ENCODE measurements around the gene ZGLP1.
A peak's percentile ranks its signal among the peaks of the same experiment; 100 is the strongest.
"Not testable (repeated sequence)": the region's sequence is repeated elsewhere in the genome, so short reads cannot be mapped to it uniquely, and the experiment has no call there.

Gene ZGLP1

DNA sequence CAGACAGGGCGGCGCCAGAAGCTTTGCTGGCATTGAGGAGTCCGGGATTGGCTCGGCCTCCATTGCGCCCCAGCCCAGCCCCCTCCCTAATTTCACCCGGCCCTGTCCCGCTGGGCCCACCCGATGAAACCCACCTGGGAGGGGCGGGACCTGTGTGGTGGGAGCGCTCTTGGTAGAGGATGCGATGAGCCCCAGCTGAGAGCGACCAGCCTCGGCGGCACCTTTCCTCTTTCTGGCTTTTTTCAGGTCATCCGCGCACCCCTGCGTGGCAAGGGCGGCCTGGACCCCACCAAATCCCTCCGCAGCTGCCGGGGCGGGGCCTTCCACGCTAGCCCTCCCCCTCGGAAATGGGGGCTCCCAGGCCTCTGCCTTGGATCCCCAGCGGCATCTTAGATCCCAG is at the start of gene ZGLP1:
ZGLP1 (minus strand) TSS at position 393 of the 400 bp plus-strand sequence.
- DNase-seq, result no peak

DNA sequence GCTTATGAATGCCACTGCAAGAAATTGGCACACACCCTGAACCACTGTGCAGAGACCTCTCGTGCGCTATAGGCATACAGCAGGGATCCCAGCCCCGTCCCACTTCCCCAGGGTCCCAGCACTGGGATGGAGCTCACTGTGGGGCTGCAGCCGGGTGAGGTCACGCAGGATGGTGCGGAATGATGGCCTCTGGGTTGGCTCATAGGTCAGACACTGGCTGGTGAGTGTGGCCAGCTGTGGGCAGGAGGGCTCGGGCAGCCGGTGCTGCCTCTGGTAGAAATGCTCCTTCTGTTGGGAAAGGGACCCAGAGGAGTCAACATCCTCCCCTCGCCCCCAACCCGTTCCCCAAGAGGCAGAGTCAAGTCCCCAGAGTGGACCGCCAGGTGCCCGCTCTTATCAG is 46.8 kb upstream of the ZGLP1 start:
- no peak for DNase-seq

GRCh38 chr19:10353793-10354391 is 44.3 kb upstream of the ZGLP1 start:
- peak; percentile 54 for DNase-seq

GRCh38 chr19:10352764-10353671 is 43.4 kb upstream of the ZGLP1 start:
- DNase-seq, result no peak

GRCh38 chr19:10346509-10346908 is 36.9 kb upstream of the ZGLP1 start:
- DNase-seq, result no peak

GRCh38 chr19:10344780-10345179 is 35.2 kb upstream of the ZGLP1 start:
- DNase-seq, result no peak

DNA sequence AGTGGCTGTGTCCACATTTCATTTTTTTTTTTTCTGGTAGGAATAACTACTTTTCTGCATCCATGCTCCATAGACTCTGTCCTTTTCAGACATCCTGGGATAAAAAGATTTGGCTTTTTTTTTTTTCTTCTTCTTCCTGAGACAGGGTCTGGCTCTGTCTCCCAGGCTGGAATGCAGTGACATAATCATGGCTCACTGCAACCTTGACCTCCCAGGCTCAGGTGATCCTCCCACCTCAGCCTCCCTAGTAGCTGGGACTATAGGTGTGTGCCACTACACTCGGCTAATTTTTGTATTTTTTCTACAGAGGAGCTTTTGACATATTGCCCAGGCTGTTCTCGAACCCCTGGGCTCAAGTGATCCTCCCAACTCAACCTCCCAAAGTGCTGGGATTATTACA is 33.9 kb upstream of the ZGLP1 start:
- no peak for DNase-seq

DNA sequence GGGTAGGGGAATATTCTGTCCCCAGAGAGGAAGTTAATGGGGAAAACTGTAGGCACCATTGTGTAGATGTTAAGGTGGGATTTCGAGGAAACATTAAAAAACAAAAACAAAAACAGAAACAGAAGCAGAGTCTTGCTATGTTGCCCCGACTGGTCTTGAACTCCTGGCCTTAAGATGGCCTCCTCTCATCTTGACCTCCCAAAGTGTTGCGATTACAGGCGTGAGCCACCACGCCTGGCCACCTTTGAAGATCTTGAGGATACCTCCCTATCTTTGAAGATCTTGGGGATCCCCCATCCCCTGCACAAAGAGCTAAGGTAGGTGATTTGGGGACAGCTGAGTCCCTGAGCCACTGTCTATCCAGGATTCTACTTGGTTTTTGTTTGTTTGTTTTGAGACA is 30.4 kb upstream of the ZGLP1 start:
- DNase-seq, result no peak

GRCh38 chr19:10339380-10339960 is 29.9 kb upstream of the ZGLP1 start, which contains the start of gene ICAM3:
TSS of gene ICAM3 (minus strand) at chr19:10339624. CDS start at chr19:10339614, 10 bp downstream.
- peak; percentile 65 for DNase-seq

GRCh38 chr19:10338940-10339339 is 29.3 kb upstream of the ZGLP1 start:
- no peak for DNase-seq

- DNase-seq, result not testable (repeated sequence)
These were observed 27.1 kb upstream of the ZGLP1 start for GRCh38 chr19:10336725-10337124.

DNA sequence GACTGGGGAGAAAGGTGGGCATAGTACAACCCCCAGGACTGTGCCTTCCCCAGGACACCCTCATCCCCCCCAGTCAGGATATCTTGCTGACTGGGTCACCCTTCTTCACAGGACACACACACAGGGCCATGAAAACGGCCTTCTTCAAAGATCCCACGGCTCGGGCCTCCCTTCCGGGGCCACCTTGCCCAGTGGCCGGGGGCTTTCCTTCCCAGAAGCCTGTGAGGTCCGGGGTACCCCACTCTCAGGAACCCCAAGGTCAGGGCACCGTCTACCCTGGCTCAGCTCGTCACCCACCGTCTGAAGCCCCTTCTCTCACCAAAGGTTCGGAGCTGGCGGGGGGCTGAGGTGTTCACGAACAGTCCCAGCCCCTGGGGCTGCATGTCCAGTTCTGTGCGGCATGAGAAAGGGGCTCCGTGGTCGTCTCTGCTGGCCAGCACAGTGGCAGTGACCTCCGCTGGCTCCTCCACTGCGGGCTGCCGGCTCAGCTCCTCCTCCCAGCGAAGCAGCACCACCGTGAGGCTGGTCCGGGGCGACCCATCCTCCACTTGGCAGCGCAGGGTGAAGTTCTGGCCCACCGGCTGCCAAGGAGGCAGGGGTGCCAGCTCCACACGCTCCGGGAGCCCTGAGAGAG is 25.9 kb upstream of the ZGLP1 start:
- DNase-seq, result no peak

- DNase-seq, result peak; percentile 39
These were observed 25.2 kb upstream of the ZGLP1 start for GRCh38 chr19:10334588-10335351.

GRCh38 chr19:10333758-10334587 is 24.4 kb upstream of the ZGLP1 start:
- DNase-seq, result no peak

- DNase-seq, result peak; percentile 98
These were observed 23.5 kb upstream of the ZGLP1 start, which contains the start of gene RAVER1 for GRCh38 chr19:10332965-10333757. TSS of gene RAVER1 (minus strand) at chr19:10333529. CDS start at chr19:10333507, 22 bp downstream.

DNA sequence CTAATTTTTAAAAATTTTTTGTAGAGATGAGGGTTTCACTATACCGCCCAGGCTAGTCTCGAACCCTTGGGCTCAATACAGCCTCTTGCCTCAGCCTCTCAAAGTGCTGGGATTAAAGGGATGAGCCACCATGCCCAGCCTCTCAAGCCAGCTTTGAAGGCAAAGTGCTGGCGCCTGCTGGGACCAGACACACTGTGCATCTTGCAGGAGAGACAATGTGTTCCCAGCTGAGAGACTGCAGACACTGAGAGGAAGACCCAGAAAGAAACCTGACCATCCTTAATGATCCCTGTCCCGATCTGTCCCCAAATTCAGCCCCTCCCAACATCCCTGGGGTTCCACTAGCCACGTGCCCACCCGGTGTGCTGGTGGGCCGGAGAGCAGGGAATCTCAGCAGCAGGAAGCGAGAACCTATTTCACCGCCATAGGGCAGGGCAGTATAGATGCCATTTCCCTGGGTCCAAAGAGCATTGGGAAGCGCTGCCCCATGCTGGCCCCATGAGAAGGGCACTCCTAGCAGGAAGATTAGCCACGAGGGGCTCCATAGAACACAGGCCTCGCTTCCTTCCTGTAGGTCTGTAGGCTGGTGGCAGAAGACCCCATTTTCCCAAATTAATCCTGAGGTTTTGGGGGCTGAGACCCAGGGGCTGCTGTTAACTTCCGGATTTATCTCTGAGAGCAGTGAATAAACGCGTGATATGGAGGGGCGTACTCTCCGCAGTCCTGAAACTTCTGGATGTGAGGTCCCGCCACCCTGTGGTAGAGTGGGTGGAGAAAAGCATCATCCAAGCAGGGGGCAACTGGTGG is 22.7 kb upstream of the ZGLP1 start:
- DNase-seq, result no peak

DNA sequence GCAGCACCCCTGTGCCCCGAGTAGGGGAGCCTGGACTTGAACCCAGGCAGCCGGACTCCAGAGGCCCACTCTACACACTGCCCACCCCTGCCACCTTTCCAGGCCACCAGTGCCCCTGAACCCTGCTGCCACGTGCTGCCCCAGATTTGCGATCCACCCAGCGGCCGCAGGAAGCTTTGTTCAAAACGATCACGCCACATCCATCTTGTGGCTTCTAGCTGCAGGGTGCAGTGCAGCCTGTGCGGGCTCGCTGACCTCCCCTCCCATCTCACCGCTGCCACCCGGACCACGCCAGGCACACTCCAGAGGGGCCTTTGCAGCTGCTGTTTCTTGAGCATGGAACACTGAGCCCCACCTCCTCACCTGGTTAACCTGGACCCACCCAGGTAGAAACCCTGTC is 19.9 kb upstream of the ZGLP1 start:
- no peak for DNase-seq

GRCh38 chr19:10328558-10329429 is 19.2 kb upstream of the ZGLP1 start:
- no peak for DNase-seq

GRCh38 chr19:10327793-10328192 is 18.2 kb upstream of the ZGLP1 start:
- no peak for DNase-seq

Measured in stimulated activated CD4-positive, alpha-beta T cell treated with anti-CD3 and anti-CD28 coated beads, Interleukin-4, amount 100 ng/mL, for 24 hours (primary cell).